ENCODE measurements around the gene NGEF.

GRCh38 chr2:232894746-232895145, 118.3 kb downstream of the NGEF start:
- no peak for TF ChIP-seq POLR2A (IDR thresholded peaks at IDR 0.05)
- no peak for TF ChIP-seq CTCF (IDR thresholded peaks at IDR 0.05)

All from adrenal gland (tissue), 5 donors.